ENCODE measurements around the gene TICRR.

TICRR gene

GRCh38 chr15:89657686-89658200, 82.5 kb downstream of the TICRR start:
- no peak for DNase-seq

DNA sequence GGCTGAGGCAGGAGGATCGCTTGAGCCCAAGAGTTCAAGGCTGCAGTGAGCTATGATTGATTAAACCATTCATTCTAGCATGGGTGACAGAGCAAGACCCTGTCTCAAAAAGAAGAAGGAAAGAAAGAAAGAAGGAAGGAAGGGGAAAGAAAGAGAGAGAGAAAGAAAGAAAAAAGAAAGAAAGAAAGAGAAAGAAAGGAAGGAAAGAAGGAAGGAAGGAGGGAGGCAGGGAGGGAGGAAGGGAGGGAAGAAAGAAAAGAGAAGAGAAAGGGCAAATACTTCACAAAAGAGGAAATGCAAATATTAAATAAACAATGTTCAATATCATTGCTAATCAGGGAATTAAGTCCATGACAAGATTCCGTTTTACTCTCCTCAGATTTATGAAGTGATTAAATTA, 84.0 kb downstream of the TICRR start:
- no peak for DNase-seq

- no peak for DNase-seq
Measured at GRCh38 chr15:89660556-89660955, 85.3 kb downstream of the TICRR start.

- DNase-seq = no peak
Measured at GRCh38 chr15:89662893-89663626, 87.8 kb downstream of the TICRR start.

DNA sequence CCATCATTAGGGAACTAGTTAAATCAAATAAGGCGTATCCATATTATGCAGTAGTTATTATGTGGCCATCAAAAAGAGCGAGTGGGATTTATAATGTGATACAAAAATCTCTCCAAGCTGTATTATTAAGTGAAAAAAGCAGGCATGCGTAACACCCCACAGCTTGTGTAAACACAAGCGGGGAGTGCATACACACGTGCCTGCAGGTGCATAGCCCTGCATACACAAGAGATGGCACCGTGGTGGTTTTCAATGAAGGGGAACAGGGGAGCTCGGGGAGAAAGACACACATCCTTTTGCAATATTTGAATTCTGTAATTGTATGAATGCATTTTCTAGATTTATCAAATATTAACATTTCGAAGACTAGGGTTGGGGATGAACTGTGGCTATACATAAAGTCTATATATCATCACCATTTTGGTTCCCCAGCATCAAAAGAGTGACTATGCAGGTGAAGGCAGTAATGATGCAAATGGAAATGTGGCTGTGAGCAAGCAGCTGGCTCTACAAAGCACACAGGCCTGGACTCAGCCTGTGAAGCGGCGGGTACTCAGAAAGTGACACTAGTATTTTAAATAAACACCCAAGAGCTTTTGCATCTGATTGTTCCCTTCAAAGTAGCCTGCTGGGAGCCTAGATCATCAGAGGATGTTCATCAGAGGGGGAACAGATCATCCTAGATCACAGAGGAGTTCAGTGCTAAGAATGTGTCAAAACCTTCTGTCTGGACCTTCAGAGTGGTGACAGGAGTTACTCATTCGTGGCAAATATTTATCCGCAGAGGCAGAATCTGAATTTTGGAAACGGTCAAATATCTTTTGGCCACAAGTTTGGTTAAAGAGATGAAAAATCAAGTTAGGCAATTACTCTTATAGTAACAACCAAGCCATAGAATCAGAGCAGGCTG, 89.4 kb downstream of the TICRR start:
- DNase-seq = no peak

DNA sequence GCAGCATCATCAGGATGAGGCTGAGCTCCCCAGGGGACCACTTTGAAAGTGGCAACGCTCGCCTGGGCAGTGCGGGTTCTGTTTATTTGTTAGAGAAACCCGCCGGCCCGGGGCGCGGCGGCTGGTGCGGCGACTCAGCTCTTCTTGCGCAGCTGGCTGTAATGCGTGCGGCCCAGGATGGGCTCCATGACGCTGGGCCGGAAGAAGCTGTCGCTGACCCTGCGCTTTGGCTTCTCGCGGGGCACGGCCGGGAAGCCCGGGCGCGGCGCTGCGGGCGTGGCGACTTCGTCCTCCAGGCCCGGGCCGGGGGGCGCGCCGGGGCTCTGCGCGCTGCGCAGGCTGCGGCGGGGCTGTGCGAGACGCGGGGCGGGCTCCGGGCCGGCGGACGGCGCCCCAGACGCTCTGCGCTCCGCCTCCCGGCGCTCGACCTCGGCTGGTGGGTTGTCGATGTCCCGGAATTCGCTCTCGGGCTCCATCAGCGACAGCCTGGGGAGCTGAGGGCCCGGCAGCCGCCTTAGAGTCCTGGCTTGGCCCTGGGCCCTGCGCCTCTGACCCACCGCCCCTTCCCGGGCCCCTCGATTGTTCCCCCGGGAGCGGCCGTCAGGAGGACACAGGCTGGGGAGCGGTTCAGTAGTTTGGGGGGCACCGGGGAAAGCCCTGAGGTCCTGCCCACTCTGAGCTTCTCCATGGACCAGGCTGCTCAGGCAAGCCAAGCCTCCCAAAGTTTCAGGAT, 90.3 kb downstream of the TICRR start:
- no peak for DNase-seq

GRCh38 chr15:89666184-89666857, 91.1 kb downstream of the TICRR start:
- DNase-seq = no peak

DNA sequence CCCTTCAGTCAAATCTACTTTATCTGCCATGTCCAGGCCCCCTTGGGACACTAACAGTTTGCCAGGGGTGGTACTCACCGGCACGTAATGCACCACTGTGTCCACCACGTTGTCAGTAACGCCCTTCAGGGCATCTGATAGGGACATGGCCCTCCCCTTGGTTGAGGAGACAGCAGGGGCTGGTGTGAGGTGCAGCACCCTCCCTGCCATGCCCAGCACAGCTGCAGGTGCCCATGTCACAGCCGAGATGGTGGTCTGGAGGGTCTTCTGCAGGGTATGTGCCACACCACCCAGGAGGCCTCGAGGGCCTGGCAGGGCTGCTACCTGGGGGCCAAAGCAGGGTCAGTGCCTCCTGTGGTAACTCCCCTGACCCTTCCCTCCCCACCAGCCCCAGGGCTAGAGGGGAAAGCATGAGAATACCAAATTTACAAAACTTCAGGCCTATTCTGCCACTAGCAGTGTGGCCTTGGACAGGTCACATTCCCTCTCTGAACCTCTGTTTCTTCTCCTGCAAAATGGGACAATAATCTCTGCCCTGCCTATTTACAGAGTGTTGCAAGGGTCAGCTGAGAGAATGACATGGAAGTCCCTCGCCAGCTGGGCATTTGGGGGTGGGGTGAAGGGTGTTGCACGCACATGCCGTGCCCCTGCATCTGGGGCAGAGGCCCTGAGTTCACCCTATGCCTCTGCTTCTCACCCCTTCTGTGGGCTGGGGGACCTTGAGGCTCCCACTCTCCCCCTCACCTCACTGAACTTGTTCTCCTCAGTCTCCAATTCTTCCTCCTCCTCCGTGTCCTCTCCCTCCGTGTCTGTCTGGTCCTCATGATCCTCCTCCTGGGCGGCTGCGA, 91.8 kb downstream of the TICRR start:
- no peak for DNase-seq

DNA sequence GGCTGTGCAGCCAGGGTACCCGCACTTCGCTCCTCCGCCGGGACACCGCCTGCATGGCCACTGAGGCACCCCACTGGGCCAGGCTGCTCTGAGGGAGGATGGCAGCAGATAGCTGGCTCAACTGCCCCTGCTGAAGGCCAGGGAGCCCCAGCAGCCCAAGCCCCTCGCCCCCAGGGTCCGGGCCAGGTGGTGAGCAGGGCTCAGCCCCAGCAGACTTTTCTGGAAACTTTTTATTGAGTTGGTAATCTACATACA, 92.4 kb downstream of the TICRR start:
- DNase-seq = no peak

GRCh38 chr15:89668171-89668570, 92.9 kb downstream of the TICRR start:
- DNase-seq = no peak

DNA sequence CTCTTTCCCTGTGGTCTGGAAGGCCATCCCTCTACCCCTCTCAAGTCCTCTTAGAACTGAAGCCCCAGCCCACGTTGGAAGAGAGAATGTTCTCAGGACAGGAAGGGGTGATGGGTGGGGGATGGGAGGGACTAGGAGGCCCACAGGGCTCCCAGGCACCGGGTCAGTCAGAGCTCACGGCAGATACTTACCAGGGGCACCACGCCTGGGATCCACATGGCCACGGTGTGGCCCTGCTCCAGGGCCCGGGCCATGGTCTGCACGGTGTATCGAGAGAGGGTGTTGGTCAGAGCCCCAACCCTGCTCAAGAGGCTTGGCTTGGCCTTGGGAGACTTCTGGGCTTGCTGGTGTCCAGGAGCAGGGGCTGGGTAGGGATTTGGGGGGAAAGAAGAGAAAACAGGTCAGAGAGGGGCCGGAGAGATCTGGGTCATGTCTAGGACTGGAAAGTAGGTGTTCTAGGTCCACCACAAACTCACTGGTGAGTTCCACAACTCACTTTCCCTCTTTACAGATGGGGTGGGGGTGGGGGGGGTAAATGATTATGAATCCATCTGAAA, 94.1 kb downstream of the TICRR start:
- no peak for DNase-seq

DNA sequence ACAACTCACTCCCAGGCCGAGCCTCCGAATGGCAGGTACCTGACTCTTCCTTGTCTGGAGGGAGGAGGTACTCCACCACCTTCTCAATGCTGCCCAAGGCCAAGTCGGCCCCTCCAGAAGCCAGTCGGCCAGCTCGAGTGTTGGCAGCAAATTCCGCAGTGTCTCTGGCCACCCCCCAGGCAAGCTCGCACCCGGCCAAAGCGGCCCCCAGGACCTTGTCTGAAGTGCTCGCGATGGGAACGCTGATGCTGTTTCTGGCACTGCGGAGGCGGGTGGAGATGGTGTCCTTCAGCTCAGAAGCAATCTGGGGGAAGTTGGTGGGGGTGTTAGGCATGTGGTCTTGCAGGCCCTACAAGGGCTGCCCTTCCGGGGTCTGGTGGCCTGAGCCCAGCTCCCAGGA, 94.7 kb downstream of the TICRR start:
- DNase-seq = no peak

DNA sequence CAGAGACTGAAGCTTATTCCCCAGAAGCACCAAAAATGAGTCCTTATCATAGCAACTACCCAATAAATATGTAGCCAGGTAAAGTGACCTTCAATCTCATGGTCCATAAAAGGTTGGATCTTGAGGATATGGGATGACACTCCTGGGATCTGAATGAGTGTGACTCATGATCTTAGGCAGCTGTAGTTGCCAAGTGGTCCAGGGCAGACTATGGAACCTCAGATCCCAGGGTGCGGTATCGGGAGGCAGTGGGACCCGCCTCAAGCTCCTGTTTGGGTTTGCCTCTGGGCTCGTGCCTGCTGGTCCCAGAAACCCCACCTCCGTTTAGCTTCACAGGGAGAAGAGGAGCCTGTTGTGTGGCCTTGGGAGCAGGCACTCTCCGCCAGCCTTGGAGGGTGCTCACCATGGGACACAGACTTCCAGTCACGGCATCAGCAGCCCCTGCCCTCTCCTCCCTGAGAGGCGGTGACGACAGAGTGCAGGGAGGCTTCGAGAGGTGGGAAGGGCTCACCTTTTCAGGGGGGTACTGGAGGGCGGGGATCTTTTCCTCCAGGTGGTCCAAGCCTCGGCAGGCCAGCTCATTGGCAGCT, 95.8 kb downstream of the TICRR start:
- no peak for DNase-seq

GRCh38 chr15:89671687-89672086, 96.4 kb downstream of the TICRR start:
- no peak for DNase-seq

DNA sequence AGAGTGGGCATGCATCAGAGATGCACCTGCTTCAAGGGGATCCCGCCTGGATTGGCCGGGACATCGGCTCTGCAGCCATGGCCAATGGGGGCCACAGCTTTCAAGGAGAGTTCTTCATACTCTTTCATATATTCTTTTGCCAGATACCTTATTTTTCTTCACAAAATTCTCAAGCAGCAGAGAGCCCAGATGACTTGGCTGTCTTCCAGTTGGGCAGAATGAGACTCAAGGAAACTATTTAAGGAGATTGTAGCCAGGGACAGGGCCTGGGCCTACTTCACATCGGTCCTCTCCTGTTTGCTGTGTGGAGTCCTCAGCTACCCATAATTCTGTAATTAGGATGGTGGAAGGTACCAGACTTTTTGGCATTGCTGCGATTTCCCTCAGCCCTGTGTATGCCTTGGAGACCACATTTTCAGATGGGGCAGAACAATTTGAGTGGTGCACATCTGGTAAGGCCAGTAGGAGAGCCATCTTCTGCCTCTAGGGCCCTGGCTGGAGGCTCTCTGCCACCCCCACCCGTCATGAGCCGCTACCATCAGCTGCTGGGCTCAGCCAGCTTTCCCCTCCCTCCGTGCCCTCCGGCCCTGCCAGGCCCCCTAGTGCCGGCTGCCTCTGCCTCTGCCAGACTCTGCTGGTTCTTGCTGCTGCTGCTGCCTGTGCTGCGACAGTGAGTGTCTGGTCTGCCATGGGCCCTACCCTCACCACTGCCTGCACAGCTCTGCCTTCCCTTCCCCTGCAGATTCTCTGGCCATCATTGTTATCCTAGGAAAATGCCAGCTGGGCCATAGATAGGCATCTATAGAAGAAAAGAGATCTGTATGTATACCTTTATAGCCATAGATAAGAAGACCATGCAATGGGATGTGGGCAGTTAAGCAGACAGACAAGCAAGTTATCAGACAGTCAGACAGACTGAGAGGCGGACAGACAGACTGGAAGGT, 97.2 kb downstream of the TICRR start:
- DNase-seq = no peak

GRCh38 chr15:89673165-89673512, 97.9 kb downstream of the TICRR start:
- peak; percentile 49 for DNase-seq

DNA sequence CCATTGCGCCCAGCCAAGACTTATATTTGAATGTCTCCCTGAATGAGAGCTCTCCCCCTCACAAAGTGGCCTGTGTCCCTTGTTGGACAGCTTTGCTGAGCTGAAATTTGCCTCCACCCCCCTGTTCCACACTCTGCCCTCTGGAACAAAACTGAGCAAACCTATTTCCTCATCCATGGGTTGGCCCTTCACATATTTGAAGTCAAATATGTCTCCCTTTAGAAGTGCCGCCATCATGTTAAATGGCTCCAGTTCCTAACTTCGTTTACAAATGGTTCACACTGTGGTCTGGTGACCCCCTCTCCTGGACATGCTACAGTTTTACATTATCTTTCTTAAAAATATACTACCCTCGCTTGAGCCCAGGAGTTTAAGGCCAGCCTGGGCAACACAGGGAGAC, 99.3 kb downstream of the TICRR start:
- no peak for DNase-seq

- no peak for DNase-seq
Measured at GRCh38 chr15:89675606-89676005, 100.3 kb downstream of the TICRR start.

GRCh38 chr15:89677381-89677780, 102.1 kb downstream of the TICRR start:
- no peak for DNase-seq

Measured in NCI-H1436 (cell line).